ENCODE results near the gene COG5. TPM values are rescaled to one million over a fixed set of nuclear protein-coding genes. Genes with fewer than 3 reads are reported as not detected.

Gene COG5
- polyA plus RNA-seq, 3 donors = 12.7 to 29.0 (median 28.1) TPM

DNA sequence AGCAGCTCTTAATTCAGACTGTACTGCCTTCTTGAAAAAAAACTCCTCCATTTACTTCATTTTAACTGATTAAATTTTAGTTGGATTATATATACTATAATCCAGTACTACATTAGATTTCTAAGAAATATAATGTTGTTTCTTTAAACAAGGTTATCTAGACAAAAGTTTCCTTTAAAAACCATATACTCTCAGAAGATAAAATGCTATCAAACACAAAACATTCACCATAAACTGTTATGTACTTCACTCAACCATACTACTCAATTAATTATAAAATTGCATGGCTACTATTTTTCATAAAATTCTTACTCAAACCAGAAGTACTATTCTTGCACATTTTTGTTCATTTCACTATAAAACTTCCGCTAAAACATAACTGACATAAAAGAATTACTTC, 81.1 kb downstream of the COG5 start:
- Mint-ChIP-seq H3K9me3 (peaks cover 0 to 3% (median 0%) of the 10 kb centered on the region in 7 donors), H3K27ac (no peak overlapping the region), H3K27me3 (ENCODE audit: low read depth in 3 of 3) (no peaks in the 10 kb centered on the region), H3K36me3 (peaks cover 3 to 6% of the 10 kb centered on the region in 2 donors), H3K4me1 (peaks cover 6% of the 10 kb centered on the region), H3K4me3 (no peak overlapping the region)
- Histone ChIP-seq H3K4me3 (replicated peaks in 1 of 3; ENCODE audit: low read depth in 2 of 3, low read length in 3 of 3) (no peak overlapping the region), H4K20me1 (ENCODE audit: insufficient read depth, low read length) (peaks cover 4% of the 10 kb centered on the region), H2AFZ (ENCODE audit: insufficient read depth, low read depth, low read length, poor library complexity, severe bottlenecking) (no peak overlapping the region), H3K79me2 (ENCODE audit: insufficient read depth, low read length) (no peaks in the 10 kb centered on the region), H3K36me3 (replicated peaks in 1 of 2; ENCODE audit: control insufficient read depth in 1 of 2, insufficient read depth in 2 of 2, low read length in 2 of 2) (no peaks in the 10 kb centered on the region), H3K4me2 (replicated peaks; ENCODE audit: extremely low read depth, low read length, poor library complexity, severe bottlenecking) (no peak overlapping the region), H3K27me3 (ENCODE audit: control insufficient read depth in 2 of 2, insufficient read depth in 2 of 2, low read length in 2 of 2) (no peaks in the 10 kb centered on the region), H3K27ac (ENCODE audit: low read depth in 1 of 2, low read length in 2 of 2) (no peak overlapping the region), H3K4me1 (ENCODE audit: control insufficient read depth in 1 of 2, insufficient read depth in 2 of 2, low read length in 2 of 2) (no peaks in the 10 kb centered on the region), H3K9ac (ENCODE audit: insufficient read depth, low read length, poor library complexity, severe bottlenecking) (no peak overlapping the region), H3K9me3 (replicated peaks in 1 of 2; ENCODE audit: control insufficient read depth in 1 of 2, insufficient read depth in 1 of 2, low read length in 2 of 2) (no peaks in the 10 kb centered on the region)
- intact Hi-C loops (cut with micrococcal nuclease) = no loop called here
- no CpG with 5 or more reads among the region's 1 CpG for WGBS (ENCODE audit: insufficient coverage)
- DNase-seq = no peak
- TF ChIP-seq, protein P1, sequence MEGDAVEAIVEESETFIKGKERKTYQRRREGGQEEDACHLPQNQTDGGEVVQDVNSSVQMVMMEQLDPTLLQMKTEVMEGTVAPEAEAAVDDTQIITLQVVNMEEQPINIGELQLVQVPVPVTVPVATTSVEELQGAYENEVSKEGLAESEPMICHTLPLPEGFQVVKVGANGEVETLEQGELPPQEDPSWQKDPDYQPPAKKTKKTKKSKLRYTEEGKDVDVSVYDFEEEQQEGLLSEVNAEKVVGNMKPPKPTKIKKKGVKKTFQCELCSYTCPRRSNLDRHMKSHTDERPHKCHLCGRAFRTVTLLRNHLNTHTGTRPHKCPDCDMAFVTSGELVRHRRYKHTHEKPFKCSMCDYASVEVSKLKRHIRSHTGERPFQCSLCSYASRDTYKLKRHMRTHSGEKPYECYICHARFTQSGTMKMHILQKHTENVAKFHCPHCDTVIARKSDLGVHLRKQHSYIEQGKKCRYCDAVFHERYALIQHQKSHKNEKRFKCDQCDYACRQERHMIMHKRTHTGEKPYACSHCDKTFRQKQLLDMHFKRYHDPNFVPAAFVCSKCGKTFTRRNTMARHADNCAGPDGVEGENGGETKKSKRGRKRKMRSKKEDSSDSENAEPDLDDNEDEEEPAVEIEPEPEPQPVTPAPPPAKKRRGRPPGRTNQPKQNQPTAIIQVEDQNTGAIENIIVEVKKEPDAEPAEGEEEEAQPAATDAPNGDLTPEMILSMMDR (IDR thresholded peaks at IDR 0.05) = no peak

DNA sequence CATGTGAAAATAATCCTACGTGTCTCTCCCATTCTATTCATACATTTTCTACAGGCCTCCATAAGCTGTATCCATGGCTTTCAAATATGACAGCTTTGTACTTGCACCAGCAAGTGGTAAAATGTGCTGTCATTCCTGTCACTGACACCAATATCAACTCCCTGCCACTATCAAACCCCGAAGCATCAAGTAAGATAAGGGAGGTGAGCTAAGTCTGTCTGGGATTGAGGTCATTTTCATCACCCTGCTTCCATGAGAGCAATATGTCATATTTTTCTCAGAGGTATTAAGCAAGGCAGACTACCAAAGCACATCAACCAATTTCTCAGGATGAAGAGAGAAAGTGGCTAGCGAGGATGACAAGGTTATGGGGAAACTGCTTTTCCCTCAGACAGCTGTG, 82.8 kb downstream of the COG5 start:
- TF ChIP-seq, protein P1 (IDR thresholded peaks at IDR 0.05) = no peak
- Mint-ChIP-seq H3K9me3 (peaks cover 0 to 3% (median 0%) of the 10 kb centered on the region in 7 donors), H3K4me3 (no peak overlapping the region), H3K36me3 (peaks cover 2 to 6% of the 10 kb centered on the region in 2 donors), H3K27ac (no peak overlapping the region), H3K27me3 (ENCODE audit: low read depth in 3 of 3) (no peaks in the 10 kb centered on the region), H3K4me1 (peaks cover 3% of the 10 kb centered on the region)
- no peak overlapping the region for H3K9ac ChIP-seq (ENCODE audit: insufficient read depth, low read length, poor library complexity, severe bottlenecking)
- H2AFZ ChIP-seq (ENCODE audit: insufficient read depth, low read depth, low read length, poor library complexity, severe bottlenecking) = no peak overlapping the region
- H4K20me1 ChIP-seq (ENCODE audit: insufficient read depth, low read length) = peaks cover 4% of the 10 kb centered on the region
- no peak overlapping the region for H3K27ac ChIP-seq (ENCODE audit: low read depth in 1 of 2, low read length in 2 of 2)
- H3K9me3 ChIP-seq (replicated peaks in 1 of 2; ENCODE audit: control insufficient read depth in 1 of 2, insufficient read depth in 1 of 2, low read length in 2 of 2) = no peaks in the 10 kb centered on the region
- no peak overlapping the region for H3K4me3 ChIP-seq (replicated peaks in 1 of 3; ENCODE audit: low read depth in 2 of 3, low read length in 3 of 3)
- intact Hi-C loops (cut with micrococcal nuclease) = no loop called here
- no peak overlapping the region for H3K4me2 ChIP-seq (replicated peaks; ENCODE audit: extremely low read depth, low read length, poor library complexity, severe bottlenecking)
- DNase-seq = no peak
- H3K79me2 ChIP-seq (ENCODE audit: insufficient read depth, low read length) = no peaks in the 10 kb centered on the region
- H3K36me3 ChIP-seq (replicated peaks in 1 of 2; ENCODE audit: control insufficient read depth in 1 of 2, insufficient read depth in 2 of 2, low read length in 2 of 2) = no peaks in the 10 kb centered on the region
- H3K27me3 ChIP-seq (ENCODE audit: control insufficient read depth in 2 of 2, insufficient read depth in 2 of 2, low read length in 2 of 2) = no peaks in the 10 kb centered on the region
- H3K4me1 ChIP-seq (ENCODE audit: control insufficient read depth in 1 of 2, insufficient read depth in 2 of 2, low read length in 2 of 2) = no peaks in the 10 kb centered on the region
- WGBS (ENCODE audit: insufficient coverage) = 100% methylated on average over 1 of the region's 3 CpGs
